Measurements from ENCODE around the gene PARG.

DNA sequence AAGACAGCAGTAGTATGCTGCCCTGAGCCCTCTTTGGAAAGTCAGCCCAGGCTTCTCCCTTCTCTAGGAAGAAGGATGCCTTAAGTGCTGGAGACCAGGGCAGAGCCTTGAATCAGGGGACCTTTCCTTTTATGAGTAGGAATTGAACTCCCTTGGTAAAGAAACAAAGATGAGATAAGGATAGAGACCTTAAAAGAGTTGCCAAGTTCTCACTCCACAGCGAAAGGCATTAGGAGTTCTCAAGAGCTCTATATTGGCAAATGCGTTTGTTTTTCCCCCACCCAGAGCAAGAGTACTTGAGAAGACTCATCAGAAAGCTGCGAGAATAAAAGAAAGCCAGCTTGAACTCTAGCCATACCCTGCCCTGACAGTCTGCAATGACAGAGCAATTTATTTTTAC, 106.9 kb downstream of the PARG start:
- TF ChIP-seq GATA2 (IDR thresholded peaks at IDR 0.05; ENCODE audit: low read depth, low read length) = no peak
- no peak for TF ChIP-seq GATA3 (IDR thresholded peaks at IDR 0.05; ENCODE audit: low read depth, low read length)
